Peyer's patch (tissue), 4 donors: ENCODE results near the gene CAP2.

ENCODE experiments used
- POLR2A ChIP-seq, 2 donors: fragments of 450-650 bp; IDR thresholded peaks; one replicate each; pipeline ENCODE4 v1.5.1; 2017; ENCODE audit warnings: antibody characterized with exemption in 2 of 2, mild to moderate bottlenecking in 2 of 2, moderate library complexity in 2 of 2
- TF ChIP-seq, protein P1 (sequence below), 6 experiments: fragments of 450-650 bp in 4 of 6; fragments of 200-600 bp in 2 of 6; sonication (generic) in 1 of 6; IDR thresholded peaks; one replicate each; pipeline ENCODE4 v1.5.1; 2017 to 2019; ENCODE audit warnings: antibody characterized with exemption in 6 of 6, mild to moderate bottlenecking in 3 of 6, moderate library complexity in 1 of 6

- TF ChIP-seq, protein P1, sequence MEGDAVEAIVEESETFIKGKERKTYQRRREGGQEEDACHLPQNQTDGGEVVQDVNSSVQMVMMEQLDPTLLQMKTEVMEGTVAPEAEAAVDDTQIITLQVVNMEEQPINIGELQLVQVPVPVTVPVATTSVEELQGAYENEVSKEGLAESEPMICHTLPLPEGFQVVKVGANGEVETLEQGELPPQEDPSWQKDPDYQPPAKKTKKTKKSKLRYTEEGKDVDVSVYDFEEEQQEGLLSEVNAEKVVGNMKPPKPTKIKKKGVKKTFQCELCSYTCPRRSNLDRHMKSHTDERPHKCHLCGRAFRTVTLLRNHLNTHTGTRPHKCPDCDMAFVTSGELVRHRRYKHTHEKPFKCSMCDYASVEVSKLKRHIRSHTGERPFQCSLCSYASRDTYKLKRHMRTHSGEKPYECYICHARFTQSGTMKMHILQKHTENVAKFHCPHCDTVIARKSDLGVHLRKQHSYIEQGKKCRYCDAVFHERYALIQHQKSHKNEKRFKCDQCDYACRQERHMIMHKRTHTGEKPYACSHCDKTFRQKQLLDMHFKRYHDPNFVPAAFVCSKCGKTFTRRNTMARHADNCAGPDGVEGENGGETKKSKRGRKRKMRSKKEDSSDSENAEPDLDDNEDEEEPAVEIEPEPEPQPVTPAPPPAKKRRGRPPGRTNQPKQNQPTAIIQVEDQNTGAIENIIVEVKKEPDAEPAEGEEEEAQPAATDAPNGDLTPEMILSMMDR (IDR thresholded peaks at IDR 0.05), result no peak
- no peak for TF ChIP-seq POLR2A (IDR thresholded peaks at IDR 0.05)
Observed at GRCh38 chr6:17485946-17486345, 92.6 kb downstream of the CAP2 start.
